WTC11 (cell line): ENCODE measurements around the gene GRAMD1B.

Source experiments
- AFF4 ChIP-seq: sonication (generic); formaldehyde crosslinking; IDR thresholded peaks from 2 replicates; pipeline ENCODE4 v1.8.1; 2023; ENCODE audit warnings: mild to moderate bottlenecking, missing genetic modification reagents, borderline replicate concordance
- CREB1 ChIP-seq: sonication (generic); formaldehyde crosslinking; IDR thresholded peaks from 2 replicates; pipeline ENCODE4 v1.8.0; 2023; ENCODE audit warnings: mild to moderate bottlenecking, missing genetic modification reagents
- CTCF ChIP-seq: fragments of 200-600 bp; IDR thresholded peaks from 2 replicates; pipeline ENCODE4 v1.8.0; 2022; ENCODE audit warnings: antibody characterized with exemption
- ETV6 ChIP-seq: sonication (generic); formaldehyde crosslinking; IDR thresholded peaks from 2 replicates; pipeline ENCODE4 v1.8.1; 2022; ENCODE audit warnings: mild to moderate bottlenecking, missing genetic modification reagents
- HMGXB4 ChIP-seq: sonication (generic); formaldehyde crosslinking; IDR thresholded peaks from 2 replicates; pipeline ENCODE4 v1.8.1; 2023; ENCODE audit warnings: mild to moderate bottlenecking, moderate library complexity, missing genetic modification reagents
- NFATC4 ChIP-seq: fragments of 250-450 bp; sonication (Bioruptor Pico); IDR thresholded peaks from 2 replicates; pipeline ENCODE4 v1.9.0; 2021; ENCODE audit warnings: mild to moderate bottlenecking
- NR2C2 ChIP-seq: sonication (generic); formaldehyde crosslinking; IDR thresholded peaks from 2 replicates; pipeline ENCODE4 v1.8.0; 2022; ENCODE audit warnings: mild to moderate bottlenecking, missing genetic modification reagents
- NR3C1 ChIP-seq: sonication (generic); formaldehyde crosslinking; conservative IDR thresholded peaks from 2 replicates; pipeline ENCODE4 v1.8.1; 2023; ENCODE audit warnings: low read depth, mild to moderate bottlenecking, missing genetic modification reagents
- SP1 ChIP-seq: sonication (generic); formaldehyde crosslinking; conservative IDR thresholded peaks from 2 replicates; pipeline ENCODE4 v1.8.1; 2022; ENCODE audit warnings: missing genetic modification reagents
- USF2 ChIP-seq: sonication (generic); formaldehyde crosslinking; IDR thresholded peaks from 2 replicates; pipeline ENCODE4 v1.8.1; 2023; ENCODE audit warnings: mild to moderate bottlenecking, missing genetic modification reagents, moderate library complexity
- ZBTB43 ChIP-seq: sonication (generic); formaldehyde crosslinking; IDR thresholded peaks from 2 replicates; pipeline ENCODE4 v1.8.1; 2023; ENCODE audit warnings: mild to moderate bottlenecking, missing genetic modification reagents
- ZNF219 ChIP-seq: sonication (generic); formaldehyde crosslinking; IDR thresholded peaks from 2 replicates; pipeline ENCODE4 v1.8.0; 2023; ENCODE audit warnings: missing genetic modification reagents, mild to moderate bottlenecking, borderline replicate concordance
- ZSCAN18 ChIP-seq: fragments of 250-450 bp; sonication (Bioruptor Pico); IDR thresholded peaks from 2 replicates; pipeline ENCODE4 v2.1.2; 2022; ENCODE audit warnings: mild to moderate bottlenecking, moderate library complexity

GRCh38 chr11:123584737-123585136 is 154.7 kb downstream of the GRAMD1B start:
- TF ChIP-seq CTCF (no peak), AFF4 (CRISPR knock-in tag) (no peak), ZNF219 (CRISPR knock-in tag) (no peak), USF2 (CRISPR knock-in tag) (no peak), NFATC4 (CRISPR knock-in tag) (no peak), NR3C1 (CRISPR knock-in tag) (no peak), ETV6 (CRISPR knock-in tag) (no peak), SP1 (CRISPR knock-in tag) (no peak), NR2C2 (CRISPR knock-in tag) (no peak), HMGXB4 (CRISPR knock-in tag) (no peak), CREB1 (no peak), ZSCAN18 (CRISPR knock-in tag) (no peak), ZBTB43 (no peak)
